H1 (cell line): ENCODE results near the gene CLDN24. TPM values are rescaled to one million over a fixed set of nuclear protein-coding genes. Genes with fewer than 3 reads are reported as not detected.

Source experiments
- CTCF ChIA-PET: fragments of 300-600 bp; sonication (Branson Sonifier 250); formaldehyde crosslinking; loops from one replicate; lab custom pipeline; 2021; ENCODE audit not compliant: partially characterized antibody; lab: Charles Lee
- POLR2A ChIA-PET: fragments of 300-600 bp; sonication (Branson Sonifier 250); formaldehyde crosslinking; loops from one replicate; lab custom pipeline; 2021; ENCODE audit warnings: inconsistent platforms; ENCODE audit not compliant: partially characterized antibody; lab: Charles Lee
- DNase-seq, 2 experiments: peaks; one replicate each; pipeline versions ENCODE4 v3.0.0 to v3.0.0-alpha.2; 2010 to 2022; ENCODE audit warnings: low spot score in 2 of 2, low read depth in 1 of 2, mixed read lengths in 1 of 2
- FAIRE-seq: peaks from 2 replicates; lab custom pipeline; 2011; peaks lifted over from hg19 to GRCh38; lab: Jason Lieb, UNC
- H2AFZ ChIP-seq: 2 replicates; pipeline ENCODE4 v1.8.1; 2012; ENCODE audit warnings: low read length, inconsistent platforms
- H2AK5ac ChIP-seq: 2 replicates; pipeline ENCODE4 v1.6.1; 2013; ENCODE audit warnings: low read depth, low read length
- H2BK120ac ChIP-seq: replicated peaks from 2 replicates; pipeline ENCODE3; 2013; ENCODE audit warnings: low read depth, low read length, inconsistent platforms
- H2BK12ac ChIP-seq: 2 replicates; pipeline ENCODE4 v1.6.1; 2013; ENCODE audit warnings: low read depth, low read length
- H2BK15ac ChIP-seq: 2 replicates; pipeline ENCODE4 v1.6.1; 2013; ENCODE audit warnings: low read length
- H2BK20ac ChIP-seq: 2 replicates; pipeline ENCODE4 v1.6.1; 2013; ENCODE audit warnings: low read length
- H2BK5ac ChIP-seq: 2 replicates; pipeline ENCODE4 v1.6.1; 2013; ENCODE audit warnings: low read depth, low read length
- H3K14ac ChIP-seq: 2 replicates; pipeline ENCODE4 v1.6.1; 2013; ENCODE audit warnings: inconsistent platforms; ENCODE audit not compliant: insufficient read length
- H3K18ac ChIP-seq: 2 replicates; pipeline ENCODE4 v1.6.1; 2013; ENCODE audit warnings: low read length; ENCODE audit errors: extremely low read depth
- H3K23ac ChIP-seq: 2 replicates; pipeline ENCODE4 v1.6.1; 2013; ENCODE audit warnings: inconsistent platforms; ENCODE audit not compliant: insufficient read length
- H3K23me2 ChIP-seq: 2 replicates; pipeline ENCODE4 v1.6.1; 2013; ENCODE audit warnings: low read depth, low read length
- H3K27ac ChIP-seq: 2 replicates; pipeline ENCODE4 v1.6.1; 2011; ENCODE audit warnings: low read depth, low read length, inconsistent platforms
- H3K27me3 ChIP-seq, 4 experiments: replicated peaks in 1 of 4; 1 replicate in 1 of 4; 2 replicates in 3 of 4; pipeline versions ENCODE4 v1.6.1 to v1.8.1; 2011 to 2013; ENCODE audit warnings: low read length in 3 of 4, mild to moderate bottlenecking in 3 of 4, inconsistent platforms in 2 of 4, mixed read lengths in 2 of 4, moderate library complexity in 1 of 4; ENCODE audit not compliant: control insufficient read depth in 3 of 4, insufficient read depth in 3 of 4; ENCODE audit errors: extremely low read depth in 1 of 4
- H3K36me3 ChIP-seq, 4 experiments: 2 replicates each; pipeline versions ENCODE4 v1.6.1 to v1.8.1; 2011 to 2013; ENCODE audit warnings: mild to moderate bottlenecking in 4 of 4, low read length in 3 of 4, moderate library complexity in 2 of 4, control low read depth in 1 of 4, inconsistent platforms in 1 of 4; ENCODE audit not compliant: insufficient read depth in 4 of 4, control insufficient read depth in 2 of 4
- H3K4ac ChIP-seq: replicated peaks from 2 replicates; pipeline ENCODE3; 2013; ENCODE audit warnings: low read length, low read depth, mixed read lengths, inconsistent platforms; ENCODE audit not compliant: insufficient read length
- H3K4me1 ChIP-seq, 4 experiments: replicated peaks in 1 of 4; 1 replicate in 1 of 4; 2 replicates in 3 of 4; pipeline versions ENCODE4 v1.6.1 to v1.8.1; 2011 to 2013; ENCODE audit warnings: low read length in 3 of 4, inconsistent platforms in 2 of 4, mixed read lengths in 1 of 4; ENCODE audit not compliant: insufficient read depth in 4 of 4, control insufficient read depth in 3 of 4
- H3K4me2 ChIP-seq, 2 experiments: 2 replicates each; pipeline versions ENCODE4 v1.6.1 to v1.8.1; 2011 to 2013; ENCODE audit warnings: low read depth in 2 of 2, low read length in 2 of 2, control low read depth in 1 of 2, inconsistent platforms in 1 of 2, mild to moderate bottlenecking in 1 of 2; ENCODE audit not compliant: insufficient read depth in 1 of 2
- H3K4me3 ChIP-seq, 4 experiments: fragments of 200-600, 300-600 bp in 1 of 4; sonication (generic), shearing (Covaris generic), sonication (Bioruptor Twin) in 1 of 4; 2 replicates each; pipeline versions ENCODE4 v1.5.1 to v1.8.1; 2011 to 2016; ENCODE audit warnings: low read length in 4 of 4, low read depth in 3 of 4, control low read depth in 2 of 4, inconsistent platforms in 2 of 4, mild to moderate bottlenecking in 2 of 4, mixed read lengths in 1 of 4, moderate library complexity in 1 of 4; ENCODE audit not compliant: insufficient read depth in 2 of 4; ENCODE audit errors: extremely low read depth in 1 of 4
- H3K56ac ChIP-seq: replicated peaks from 2 replicates; pipeline ENCODE3; 2013; ENCODE audit warnings: low read depth, mild to moderate bottlenecking, mixed read lengths, low read length, inconsistent platforms; ENCODE audit not compliant: insufficient read length
- H3K79me1 ChIP-seq: 2 replicates; pipeline ENCODE4 v1.6.1; 2013; ENCODE audit warnings: low read depth, low read length, control low read depth
- H3K79me2 ChIP-seq, 2 experiments: 2 replicates each; pipeline versions ENCODE4 v1.6.1 to v1.8.1; 2012 to 2013; ENCODE audit warnings: low read length in 2 of 2, mild to moderate bottlenecking in 2 of 2, inconsistent platforms in 1 of 2; ENCODE audit not compliant: insufficient read depth in 2 of 2, control insufficient read depth in 1 of 2
- H3K9ac ChIP-seq, 4 experiments: replicated peaks in 1 of 4; 1 replicate in 1 of 4; 2 replicates in 3 of 4; pipeline versions ENCODE4 v1.6.1 to v1.8.1; 2011 to 2013; ENCODE audit warnings: low read depth in 3 of 4, low read length in 3 of 4, control low read depth in 2 of 4, mild to moderate bottlenecking in 2 of 4, moderate library complexity in 2 of 4, inconsistent platforms in 1 of 4; ENCODE audit errors: extremely low read depth in 1 of 4
- H3K9me3 ChIP-seq, 2 experiments: 2 replicates each; pipeline versions ENCODE4 v1.6.1 to v1.8.1; 2012 to 2013; ENCODE audit warnings: mild to moderate bottlenecking in 2 of 2, moderate library complexity in 2 of 2, control low read depth in 1 of 2, inconsistent platforms in 1 of 2, low read depth in 1 of 2, low read length in 1 of 2, mixed read lengths in 1 of 2; ENCODE audit not compliant: insufficient read depth in 2 of 2
- H4K20me1 ChIP-seq, 2 experiments: replicated peaks in 1 of 2; 2 replicates each; pipeline versions ENCODE3 to v1.8.1; 2011 to 2013; ENCODE audit warnings: inconsistent platforms in 2 of 2, low read length in 2 of 2, mild to moderate bottlenecking in 1 of 2; ENCODE audit not compliant: insufficient read depth in 2 of 2, control insufficient read depth in 1 of 2
- H4K5ac ChIP-seq: 2 replicates; pipeline ENCODE4 v1.6.1; 2013; ENCODE audit warnings: low read length, low read depth, mixed read lengths, inconsistent platforms; ENCODE audit not compliant: insufficient read length
- H4K8ac ChIP-seq: 2 replicates; pipeline ENCODE4 v1.8.0; 2013; ENCODE audit warnings: mild to moderate bottlenecking, moderate library complexity, low read length, inconsistent platforms; ENCODE audit not compliant: insufficient read depth; ENCODE audit errors: extremely low read depth
- H4K91ac ChIP-seq: replicated peaks from 2 replicates; pipeline ENCODE3; 2013; ENCODE audit warnings: low read length, mixed read lengths, inconsistent platforms; ENCODE audit not compliant: insufficient read length
- CBX8 ChIP-seq: fragments of 300-800, 300-1000 bp; sonication (generic); IDR thresholded peaks from 2 replicates; pipeline ENCODE4 v1.7.1; 2016; ENCODE audit warnings: low read depth, low read length, borderline replicate concordance
- FOSL1 ChIP-seq: IDR thresholded peaks from 2 replicates; pipeline ENCODE4 v1.6.1; 2011; ENCODE audit warnings: mild to moderate bottlenecking, low read depth, low read length, moderate library complexity; ENCODE audit not compliant: insufficient read depth
- JUND ChIP-seq: IDR thresholded peaks from 2 replicates; pipeline ENCODE4 v1.6.1; 2011; ENCODE audit warnings: mild to moderate bottlenecking, improper control_type of control experiment, low read length
- KDM1A ChIP-seq: fragments of 200-600, 300-600 bp; sonication (generic); IDR thresholded peaks from 2 replicates; pipeline ENCODE4 v1.7.1; 2016; ENCODE audit warnings: mild to moderate bottlenecking, low read length, borderline replicate concordance
- RAD21 ChIP-seq, 2 experiments: IDR thresholded peaks in 1 of 2; conservative IDR thresholded peaks in 1 of 2; 2 replicates each; pipeline ENCODE4 v1.6.1; 2011; ENCODE audit warnings: low read depth in 2 of 2, low read length in 2 of 2, improper control_type of control experiment in 1 of 2, inconsistent platforms in 1 of 2, mild to moderate bottlenecking in 1 of 2, moderate library complexity in 1 of 2
- RNF2 ChIP-seq: fragments of 200-900, 300-1000 bp; sonication (generic); IDR thresholded peaks from 2 replicates; pipeline ENCODE4 v1.7.1; 2016; ENCODE audit warnings: borderline replicate concordance, low read depth, mild to moderate bottlenecking, antibody characterized with exemption, low read length; ENCODE audit not compliant: poor library complexity, severe bottlenecking; ENCODE audit errors: missing control alignments
- TEAD4 ChIP-seq: IDR thresholded peaks from 2 replicates; pipeline ENCODE4 v1.6.1; 2012; ENCODE audit warnings: low read depth, low read length, inconsistent platforms, mixed read lengths
- WGBS, 2 experiments: shearing (Covaris generic) in 1 of 2; methylation state at CpG; one replicate each; pipeline versions ENCODE4 v1.1.6 to v1.1.7; 2013 to 2015; ENCODE audit warnings: low lambda C conversion rate in 2 of 2, mixed read lengths in 2 of 2, inconsistent platforms in 1 of 2, low coverage in 1 of 2, missing lambda C conversion rate in 1 of 2; ENCODE audit not compliant: insufficient replicate concordance in 2 of 2, insufficient coverage in 1 of 2, insufficient read length in 1 of 2; ENCODE audit errors: extremely low coverage in 1 of 2, missing lambda C conversion rate in 1 of 2; 5-methylcytosine and 5-hydroxymethylcytosine counted together
- polyA plus RNA-seq, 7 experiments: library from polyadenylated mRNA; depleted of rRNA in 3 of 7; stranded (reverse) in 5 of 7; unstranded in 2 of 7; fragments of >200 nt in 5 of 7; fragments of 200-250 nt in 2 of 7; gene quantifications; 1 replicate in 5 of 7; 2 replicates in 1 of 7; 4 replicates in 1 of 7; pipeline versions ENCODE4 v1.2.1 to v1.2.3, GENCODE V29; 2011 to 2013; ENCODE audit warnings: missing spikeins in 2 of 7, mixed read lengths in 2 of 7
- total RNA-seq: library from RNA; stranded (reverse); fragmentation: NEBNext Ultra II Directional; extraction: Animal tissue kit (Norgen Biotek cat#: 25700); gene quantifications from 2 replicates; pipeline ENCODE4 v1.2.1, GENCODE V29; 2021

CLDN24 gene
- total and polyA plus RNA-seq, 2 of the 8 experiments (the other 6 are each of a cell fraction or from before 2014, with no cell fraction given), result not detected

DNA sequence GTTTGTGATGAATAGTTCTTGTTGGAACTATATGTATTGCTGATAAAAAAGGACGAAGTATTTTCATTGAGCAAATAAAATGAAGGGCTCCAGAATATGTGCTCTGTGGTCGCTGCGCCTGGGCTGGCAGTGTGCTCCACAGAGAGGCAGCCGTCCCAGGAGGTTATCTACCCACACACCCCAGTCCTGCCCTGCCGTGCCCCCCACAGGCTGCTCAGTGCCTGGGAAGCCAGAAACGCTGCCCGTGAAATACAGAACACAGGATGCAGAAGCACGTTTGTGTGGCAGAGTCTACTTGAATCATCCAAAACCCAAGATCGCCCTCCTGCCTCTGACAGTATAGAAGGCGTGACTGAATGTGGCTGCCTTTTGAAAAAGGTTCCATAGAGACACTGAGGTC lies 3.6 kb downstream of the CLDN24 start:
- Histone ChIP-seq H3K79me1 (no peaks in the 10 kb centered on the region), H2AK5ac (no peak overlapping the region), H3K56ac (no peak overlapping the region), H2BK15ac (no peak overlapping the region), H3K36me3 (peaks cover 2 to 35% (median 18%) of the 10 kb centered on the region in 4 experiments), H3K4me1 (no peaks in the 10 kb centered on the region), H3K4ac (no peak overlapping the region), H3K4me2 (no peak overlapping the region), H2AFZ (no peak overlapping the region), H3K18ac (no peak overlapping the region), H4K91ac (no peak overlapping the region), H3K9me3 (no peaks in the 10 kb centered on the region), H2BK12ac (no peak overlapping the region), H3K23ac (no peak overlapping the region), H3K4me3 (no peak overlapping the region), H4K20me1 (peaks cover 0 to 4% of the 10 kb centered on the region in 2 experiments), H3K27me3 (no peaks in the 10 kb centered on the region), H2BK20ac (no peak overlapping the region), H3K9ac (no peak overlapping the region), H3K27ac (no peak overlapping the region), H3K23me2 (no peaks in the 10 kb centered on the region), H3K14ac (no peak overlapping the region), H3K79me2 (no peaks in the 10 kb centered on the region), H2BK120ac (no peak overlapping the region), H2BK5ac (no peak overlapping the region), H4K5ac (no peak overlapping the region), H4K8ac (no peak overlapping the region)
- ChIA-PET POLR2A (no interaction called here), CTCF (interaction anchor here (1.0 to 2.3 kb wide), 3 partner anchors 44 to 368 kb away, joined by 3 to 7 read pairs (median 3); no protein-coding TSS in a partner anchor)
- DNase-seq (no peak), FAIRE-seq (no peak)
- TF ChIP-seq CBX8, result no peak
- no peak for TF ChIP-seq RNF2
- no peak for TF ChIP-seq KDM1A
- TF ChIP-seq FOSL1, result no peak
- TF ChIP-seq RAD21 (IDR thresholded peaks at IDR 0.05 in 1 of 2, conservative IDR thresholded peaks at IDR 0.05 in 1 of 2; ENCODE audit: low read depth in 2 of 2, low read length in 2 of 2), result no peak
- TF ChIP-seq JUND, result no peak
- TF ChIP-seq TEAD4, result no peak
- WGBS, 2 experiments, result 88% methylated on average over 10 of the region's 10 CpGs; no CpG with 5 or more reads in 1 of the 2 experiments
